ENCODE measurements around the gene PTPRM. TPM values are rescaled to one million over a fixed set of nuclear protein-coding genes. Genes with fewer than 3 reads are reported as not detected.

The PTPRM gene
- total RNA-seq, 2 donors from 2014 or later = 7.5 to 19.2 TPM

GRCh38 chr18:8359076-8359475 lies 792.0 kb downstream of the PTPRM start:
- no peaks in the 10 kb centered on the region for H3K9me3 Mint-ChIP-seq
- no peaks in the 10 kb centered on the region for H3K27me3 Mint-ChIP-seq
- H3K4me1 Mint-ChIP-seq (ENCODE audit: low read depth in 2 of 2) = no peaks in the 10 kb centered on the region
- no peak overlapping the region for H3K4me3 Mint-ChIP-seq
- DNase-seq (ENCODE audit: low spot score) (no peak), ATAC-seq (peak in 1 of 2 donors; percentile 12)
- H3K36me3 Mint-ChIP-seq = no peaks in the 10 kb centered on the region
- H3K27ac Mint-ChIP-seq = no peak overlapping the region

- no peaks in the 10 kb centered on the region for H3K4me1 Mint-ChIP-seq (ENCODE audit: low read depth in 2 of 2)
- no peak overlapping the region for H3K4me3 Mint-ChIP-seq
- no peaks in the 10 kb centered on the region for H3K9me3 Mint-ChIP-seq
- DNase-seq (ENCODE audit: low spot score) = no peak
- no peak overlapping the region for H3K27ac Mint-ChIP-seq
- H3K27me3 Mint-ChIP-seq = no peaks in the 10 kb centered on the region
- ATAC-seq = peak in 1 of 2 donors; percentile 33
- H3K36me3 Mint-ChIP-seq = no peaks in the 10 kb centered on the region
These were observed 792.4 kb downstream of the PTPRM start for GRCh38 chr18:8359481-8359880.

- ATAC-seq = no peak
- H3K36me3 Mint-ChIP-seq = no peaks in the 10 kb centered on the region
- no peak for DNase-seq (ENCODE audit: low spot score)
- H3K27ac Mint-ChIP-seq = no peak overlapping the region
- no peaks in the 10 kb centered on the region for H3K9me3 Mint-ChIP-seq
- peaks cover 0 to 3% of the 10 kb centered on the region in 2 donors for H3K27me3 Mint-ChIP-seq
- H3K4me1 Mint-ChIP-seq (ENCODE audit: low read depth in 2 of 2) = no peaks in the 10 kb centered on the region
- H3K4me3 Mint-ChIP-seq = no peak overlapping the region
These were observed 794.9 kb downstream of the PTPRM start for GRCh38 chr18:8361941-8362471.

GRCh38 chr18:8362863-8363262 lies 795.7 kb downstream of the PTPRM start:
- Mint-ChIP-seq H3K9me3 (no peaks in the 10 kb centered on the region), H3K4me3 (no peak overlapping the region), H3K36me3 (no peaks in the 10 kb centered on the region), H3K27ac (no peak overlapping the region), H3K4me1 (ENCODE audit: low read depth in 2 of 2) (no peaks in the 10 kb centered on the region), H3K27me3 (peaks cover 0 to 3% of the 10 kb centered on the region in 2 donors)
- no peak for ATAC-seq
- DNase-seq (ENCODE audit: low spot score) = no peak

GRCh38 chr18:8364385-8364784 lies 797.3 kb downstream of the PTPRM start:
- Mint-ChIP-seq H3K9me3 (no peaks in the 10 kb centered on the region), H3K4me3 (no peak overlapping the region), H3K36me3 (no peaks in the 10 kb centered on the region), H3K4me1 (ENCODE audit: low read depth in 2 of 2) (no peaks in the 10 kb centered on the region), H3K27me3 (peaks cover 14% of the 10 kb centered on the region in 2 donors), H3K27ac (no peak overlapping the region)
- ATAC-seq = no peak
- no peak for DNase-seq (ENCODE audit: low spot score)

GRCh38 chr18:8365006-8365405 lies 797.9 kb downstream of the PTPRM start:
- Mint-ChIP-seq H3K27me3 (peaks cover 15 to 17% of the 10 kb centered on the region in 2 donors), H3K36me3 (no peaks in the 10 kb centered on the region), H3K4me1 (ENCODE audit: low read depth in 2 of 2) (no peaks in the 10 kb centered on the region), H3K27ac (no peak overlapping the region), H3K4me3 (no peak overlapping the region), H3K9me3 (no peaks in the 10 kb centered on the region)
- DNase-seq (ENCODE audit: low spot score) = no peak
- ATAC-seq = no peak

- Mint-ChIP-seq H3K9me3 (no peaks in the 10 kb centered on the region), H3K4me3 (no peak overlapping the region), H3K27me3 (peaks cover 15 to 17% of the 10 kb centered on the region in 2 donors), H3K4me1 (ENCODE audit: low read depth in 2 of 2) (no peaks in the 10 kb centered on the region), H3K36me3 (no peaks in the 10 kb centered on the region), H3K27ac (no peak overlapping the region)
- no peak for ATAC-seq
- DNase-seq (ENCODE audit: low spot score) = no peak
These were observed 798.4 kb downstream of the PTPRM start for GRCh38 chr18:8365528-8365927.

GRCh38 chr18:8366070-8366469 lies 799.0 kb downstream of the PTPRM start:
- ATAC-seq (no peak), DNase-seq (ENCODE audit: low spot score) (no peak)
- Mint-ChIP-seq H3K9me3 (no peaks in the 10 kb centered on the region), H3K27me3 (peaks cover 15 to 17% of the 10 kb centered on the region in 2 donors), H3K36me3 (no peaks in the 10 kb centered on the region), H3K4me1 (ENCODE audit: low read depth in 2 of 2) (no peaks in the 10 kb centered on the region), H3K4me3 (no peak overlapping the region), H3K27ac (no peak overlapping the region)

- Mint-ChIP-seq H3K4me1 (ENCODE audit: low read depth in 2 of 2) (no peaks in the 10 kb centered on the region), H3K4me3 (no peak overlapping the region), H3K36me3 (no peaks in the 10 kb centered on the region), H3K27me3 (peaks cover 15 to 17% of the 10 kb centered on the region in 2 donors), H3K27ac (no peak overlapping the region), H3K9me3 (no peaks in the 10 kb centered on the region)
- DNase-seq (ENCODE audit: low spot score) (no peak), ATAC-seq (no peak)
These were observed 799.5 kb downstream of the PTPRM start for GRCh38 chr18:8366656-8367055.

GRCh38 chr18:8367217-8367988 lies 800.3 kb downstream of the PTPRM start:
- Mint-ChIP-seq H3K9me3 (no peaks in the 10 kb centered on the region), H3K36me3 (no peaks in the 10 kb centered on the region), H3K27ac (no peak overlapping the region), H3K27me3 (peaks cover 15 to 17% of the 10 kb centered on the region in 2 donors), H3K4me3 (peak overlapping the region; percentile 21), H3K4me1 (ENCODE audit: low read depth in 2 of 2) (no peaks in the 10 kb centered on the region)
- ATAC-seq = peak; percentile 58 to 60
- DNase-seq (ENCODE audit: low spot score) = no peak

- no peak for DNase-seq (ENCODE audit: low spot score)
- no peak overlapping the region for H3K4me3 Mint-ChIP-seq
- no peaks in the 10 kb centered on the region for H3K4me1 Mint-ChIP-seq (ENCODE audit: low read depth in 2 of 2)
- no peaks in the 10 kb centered on the region for H3K36me3 Mint-ChIP-seq
- ATAC-seq = no peak
- no peaks in the 10 kb centered on the region for H3K9me3 Mint-ChIP-seq
- H3K27me3 Mint-ChIP-seq = peaks cover 15 to 17% of the 10 kb centered on the region in 2 donors
- H3K27ac Mint-ChIP-seq = no peak overlapping the region
These were observed 801.5 kb downstream of the PTPRM start for GRCh38 chr18:8368512-8369217.

GRCh38 chr18:8373486-8373885 lies 806.4 kb downstream of the PTPRM start:
- no peaks in the 10 kb centered on the region for H3K36me3 Mint-ChIP-seq
- no peak for DNase-seq (ENCODE audit: low spot score)
- H3K9me3 Mint-ChIP-seq = no peaks in the 10 kb centered on the region
- no peak overlapping the region for H3K27ac Mint-ChIP-seq
- no peak overlapping the region for H3K4me3 Mint-ChIP-seq
- H3K27me3 Mint-ChIP-seq = peaks cover 12 to 13% of the 10 kb centered on the region in 2 donors
- ATAC-seq = no peak
- no peaks in the 10 kb centered on the region for H3K4me1 Mint-ChIP-seq (ENCODE audit: low read depth in 2 of 2)

- Mint-ChIP-seq H3K27ac (no peak overlapping the region), H3K27me3 (peaks cover 0 to 4% of the 10 kb centered on the region in 2 donors), H3K9me3 (no peaks in the 10 kb centered on the region), H3K4me3 (no peak overlapping the region), H3K36me3 (no peaks in the 10 kb centered on the region), H3K4me1 (ENCODE audit: low read depth in 2 of 2) (no peaks in the 10 kb centered on the region)
- ATAC-seq (no peak), DNase-seq (ENCODE audit: low spot score) (no peak)
These were observed 807.6 kb downstream of the PTPRM start for GRCh38 chr18:8374676-8375075.

GRCh38 chr18:8375249-8375648 lies 808.1 kb downstream of the PTPRM start:
- H3K4me1 Mint-ChIP-seq (ENCODE audit: low read depth in 2 of 2) = no peaks in the 10 kb centered on the region
- DNase-seq (ENCODE audit: low spot score) (no peak), ATAC-seq (no peak)
- no peaks in the 10 kb centered on the region for H3K36me3 Mint-ChIP-seq
- H3K4me3 Mint-ChIP-seq = no peak overlapping the region
- H3K9me3 Mint-ChIP-seq = no peaks in the 10 kb centered on the region
- peaks cover 0 to 4% of the 10 kb centered on the region in 2 donors for H3K27me3 Mint-ChIP-seq
- H3K27ac Mint-ChIP-seq = no peak overlapping the region

Measured in natural killer cell treated with Interleukin-12 subunit alpha and Interleukin-12 subunit beta and Interleukin-15 and Interleukin-18, amount 100 ng/mL, for 72 hours (primary cell).